ENCODE measurements around the gene CMTM6.

DNA sequence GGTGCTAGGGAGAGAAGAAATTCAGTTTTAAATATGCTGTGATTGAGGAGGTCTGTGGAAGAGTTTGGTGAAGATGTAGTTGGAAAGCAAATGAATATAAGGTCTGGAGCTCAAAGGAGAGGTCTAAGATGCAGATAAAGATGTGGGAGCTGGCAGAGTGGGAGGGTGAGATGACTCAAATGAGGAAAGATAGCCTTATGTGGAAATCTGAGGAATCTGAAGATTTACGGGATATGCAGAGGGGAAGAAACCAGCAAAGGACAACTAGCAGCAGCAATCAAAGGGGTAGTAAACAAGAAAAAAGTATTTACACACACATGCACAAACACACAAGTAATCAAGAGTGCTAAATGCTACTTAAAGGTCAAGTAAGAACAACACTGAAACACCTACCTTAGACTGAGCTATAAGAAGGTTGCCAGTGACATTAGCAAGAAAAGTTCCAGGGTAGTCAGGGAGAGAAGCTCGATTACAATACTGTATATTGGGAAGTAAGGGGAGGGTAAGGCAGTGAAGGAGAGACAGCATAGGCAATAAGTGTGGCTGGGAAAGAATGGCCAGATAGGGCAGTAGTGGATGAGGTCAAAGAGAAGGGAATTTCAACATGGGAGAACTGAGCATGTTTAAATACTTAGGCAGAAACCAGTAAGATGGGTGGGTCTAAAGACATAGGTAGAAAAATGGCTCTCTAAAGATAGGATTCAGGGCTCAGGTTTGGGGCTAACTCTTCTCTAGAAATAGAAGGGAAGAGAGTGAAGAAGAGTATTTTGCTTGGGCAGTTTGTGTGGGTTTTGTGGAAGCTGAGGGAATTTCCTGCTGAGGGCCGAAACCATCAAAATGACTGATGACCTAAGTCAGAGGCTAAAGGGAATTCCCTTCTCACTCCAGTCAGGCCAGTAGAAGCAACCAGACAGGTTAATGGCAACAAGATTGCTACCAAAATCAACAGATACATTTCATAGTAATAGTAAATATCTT is 8.9 kb downstream of the CMTM6 start:
- TF ChIP-seq, protein P1, sequence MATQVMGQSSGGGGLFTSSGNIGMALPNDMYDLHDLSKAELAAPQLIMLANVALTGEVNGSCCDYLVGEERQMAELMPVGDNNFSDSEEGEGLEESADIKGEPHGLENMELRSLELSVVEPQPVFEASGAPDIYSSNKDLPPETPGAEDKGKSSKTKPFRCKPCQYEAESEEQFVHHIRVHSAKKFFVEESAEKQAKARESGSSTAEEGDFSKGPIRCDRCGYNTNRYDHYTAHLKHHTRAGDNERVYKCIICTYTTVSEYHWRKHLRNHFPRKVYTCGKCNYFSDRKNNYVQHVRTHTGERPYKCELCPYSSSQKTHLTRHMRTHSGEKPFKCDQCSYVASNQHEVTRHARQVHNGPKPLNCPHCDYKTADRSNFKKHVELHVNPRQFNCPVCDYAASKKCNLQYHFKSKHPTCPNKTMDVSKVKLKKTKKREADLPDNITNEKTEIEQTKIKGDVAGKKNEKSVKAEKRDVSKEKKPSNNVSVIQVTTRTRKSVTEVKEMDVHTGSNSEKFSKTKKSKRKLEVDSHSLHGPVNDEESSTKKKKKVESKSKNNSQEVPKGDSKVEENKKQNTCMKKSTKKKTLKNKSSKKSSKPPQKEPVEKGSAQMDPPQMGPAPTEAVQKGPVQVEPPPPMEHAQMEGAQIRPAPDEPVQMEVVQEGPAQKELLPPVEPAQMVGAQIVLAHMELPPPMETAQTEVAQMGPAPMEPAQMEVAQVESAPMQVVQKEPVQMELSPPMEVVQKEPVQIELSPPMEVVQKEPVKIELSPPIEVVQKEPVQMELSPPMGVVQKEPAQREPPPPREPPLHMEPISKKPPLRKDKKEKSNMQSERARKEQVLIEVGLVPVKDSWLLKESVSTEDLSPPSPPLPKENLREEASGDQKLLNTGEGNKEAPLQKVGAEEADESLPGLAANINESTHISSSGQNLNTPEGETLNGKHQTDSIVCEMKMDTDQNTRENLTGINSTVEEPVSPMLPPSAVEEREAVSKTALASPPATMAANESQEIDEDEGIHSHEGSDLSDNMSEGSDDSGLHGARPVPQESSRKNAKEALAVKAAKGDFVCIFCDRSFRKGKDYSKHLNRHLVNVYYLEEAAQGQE (IDR thresholded peaks at IDR 0.05) = no peak
- TF ChIP-seq CHD2 (IDR thresholded peaks at IDR 0.05; ENCODE audit: low read length, partially characterized antibody) (no peak), POLR2A (IDR thresholded peaks at IDR 0.05; ENCODE audit: low read length) (no peak), NR3C1 (IDR thresholded peaks at IDR 0.05) (no peak), JUN (IDR thresholded peaks at IDR 0.05) (no peak), CBX2 (IDR thresholded peaks at IDR 0.05; ENCODE audit: borderline replicate concordance, low read depth) (no peak), GATA3 (IDR thresholded peaks at IDR 0.05; ENCODE audit: borderline replicate concordance) (no peak)
